GM23338 (cell line): ENCODE measurements around the gene TAF1B. TPM values are rescaled to one million over a fixed set of nuclear protein-coding genes. Genes with fewer than 3 reads are reported as not detected.
A peak's percentile ranks its signal among the peaks of the same experiment; 100 is the strongest.

ENCODE experiments used
- ATAC-seq: fragments of 200-7000 bp; cut with Tn5 transposase; 3 replicates; pipeline ENCODE4 v1.9.1; 2020
- DNase-seq: peaks from one replicate; pipeline ENCODE4 v3.0.0-alpha.2; 2015; ENCODE audit warnings: low spot score
- H2AFZ ChIP-seq: fragments of 200-600 bp; sonication (generic); 2 replicates; pipeline ENCODE4 v1.8.0; 2016; ENCODE audit warnings: antibody characterized with exemption, mild to moderate bottlenecking, moderate library complexity
- H3F3A ChIP-seq: fragments of 200-600 bp; sonication (generic); replicated peaks from 2 replicates; pipeline ENCODE4 v1.8.0; 2017; ENCODE audit warnings: antibody characterized with exemption, mixed run types, low read depth
- H3K27ac ChIP-seq: fragments of 200-600 bp; sonication (generic); 2 replicates; pipeline ENCODE4 v1.6.1; 2016; ENCODE audit warnings: low read depth
- H3K27me3 ChIP-seq: fragments of 200-600 bp; sonication (generic); 2 replicates; pipeline ENCODE4 v1.8.0; 2016; ENCODE audit warnings: mild to moderate bottlenecking, mixed run types, moderate library complexity; ENCODE audit not compliant: insufficient read depth
- H3K36me3 ChIP-seq: fragments of 200-600 bp; sonication (generic); 2 replicates; pipeline ENCODE4 v1.8.0; 2016; ENCODE audit warnings: mild to moderate bottlenecking; ENCODE audit not compliant: insufficient read depth
- H3K4me1 ChIP-seq: fragments of 200-600 bp; sonication (generic); 2 replicates; pipeline ENCODE4 v1.8.0; 2016; ENCODE audit warnings: mild to moderate bottlenecking, moderate library complexity; ENCODE audit not compliant: insufficient read depth
- H3K4me2 ChIP-seq: fragments of 200-600 bp; sonication (generic); 2 replicates; pipeline ENCODE4 v1.7.1; 2017; ENCODE audit warnings: mixed run types
- H3K4me3 ChIP-seq: fragments of 200-600 bp; sonication (generic); 2 replicates; pipeline ENCODE4 v1.6.1; 2016; ENCODE audit warnings: mixed run types
- H3K79me2 ChIP-seq: fragments of 200-600 bp; sonication (generic); replicated peaks from 2 replicates; pipeline ENCODE4 v1.8.0; 2017; ENCODE audit warnings: mild to moderate bottlenecking; ENCODE audit not compliant: insufficient read depth
- H3K9me2 ChIP-seq: fragments of 200-600 bp; sonication (generic); 2 replicates; pipeline ENCODE4 v1.8.0; 2017; ENCODE audit not compliant: insufficient read depth
- H4K20me1 ChIP-seq: fragments of 200-600 bp; sonication (generic); replicated peaks from 2 replicates; pipeline ENCODE4 v1.8.0; 2017; ENCODE audit warnings: mild to moderate bottlenecking; ENCODE audit not compliant: insufficient read depth
- H3K27ac Mint-ChIP-seq: 2 replicates; pipeline ENCODE4 v1.8.0; 2020; ENCODE audit warnings: inconsistent platforms, mild to moderate bottlenecking, moderate library complexity, mixed read lengths
- H3K27me3 Mint-ChIP-seq: 3 replicates; pipeline ENCODE4 v1.8.0; 2022; ENCODE audit warnings: low read depth, mild to moderate bottlenecking, moderate library complexity, mixed read lengths, inconsistent platforms; ENCODE audit not compliant: insufficient read depth, poor library complexity
- H3K36me3 Mint-ChIP-seq: 3 replicates; pipeline ENCODE4 v1.8.0; 2021; ENCODE audit warnings: low read depth, mild to moderate bottlenecking, inconsistent platforms, moderate library complexity, mixed read lengths
- H3K4me1 Mint-ChIP-seq: 3 replicates; pipeline ENCODE4 v1.8.0; 2020; ENCODE audit warnings: mild to moderate bottlenecking, inconsistent platforms, mixed read lengths
- H3K4me3 Mint-ChIP-seq: 3 replicates; pipeline ENCODE4 v1.8.0; 2021; ENCODE audit warnings: moderate library complexity, mild to moderate bottlenecking, inconsistent platforms, mixed read lengths
- H3K9me3 Mint-ChIP-seq: 3 replicates; pipeline ENCODE4 v1.8.0; 2020; ENCODE audit warnings: moderate library complexity, mild to moderate bottlenecking, inconsistent platforms, mixed read lengths
- CREB1 ChIP-seq: fragments of 250-450 bp; sonication (Bioruptor Pico); IDR thresholded peaks from 2 replicates; pipeline ENCODE4 v1.5.0; 2020; ENCODE audit warnings: low read depth, mild to moderate bottlenecking, moderate library complexity
- EZH2 ChIP-seq: fragments of 200-600 bp; sonication (generic); IDR thresholded peaks from one replicate; pipeline ENCODE4 v1.8.0; 2017; ENCODE audit warnings: antibody characterized with exemption, mild to moderate bottlenecking, low read depth; ENCODE audit not compliant: unreplicated experiment
- EZH2phosphoT487 ChIP-seq: fragments of 200-600 bp; sonication (generic); IDR thresholded peaks from one replicate; pipeline ENCODE4 v1.8.1; 2018; ENCODE audit warnings: antibody characterized with exemption; ENCODE audit not compliant: unreplicated experiment
- JUNB ChIP-seq: IDR thresholded peaks from one replicate; pipeline ENCODE4 v1.6.1; 2016; ENCODE audit warnings: antibody characterized with exemption; ENCODE audit not compliant: unreplicated experiment
- POLR2AphosphoS5 ChIP-seq: IDR thresholded peaks from 2 replicates; pipeline ENCODE4 v1.6.1; 2016; ENCODE audit warnings: antibody characterized with exemption, low read depth
- STAT1 ChIP-seq: IDR thresholded peaks from one replicate; pipeline ENCODE4 v1.6.1; 2016; ENCODE audit warnings: antibody characterized with exemption; ENCODE audit not compliant: unreplicated experiment
- ZNF114 ChIP-seq: fragments of 250-450 bp; sonication (Bioruptor Pico); IDR thresholded peaks from 2 replicates; pipeline ENCODE4 v1.5.0; 2020; ENCODE audit warnings: mild to moderate bottlenecking, moderate library complexity
- ZNF331 ChIP-seq: fragments of 250-450 bp; sonication (Bioruptor Pico); IDR thresholded peaks from 2 replicates; pipeline ENCODE4 v1.5.0; 2020; ENCODE audit warnings: low read depth, mild to moderate bottlenecking, moderate library complexity
- polyA plus RNA-seq: library from polyadenylated mRNA; unstranded; fragments of >200 nt; fragmentation: Nextera tagmentation; extraction: Ambion mirVana; gene quantifications from 2 replicates; pipeline ENCODE4 v1.2.1, GENCODE V29; 2016
- total RNA-seq: library from RNA; depleted of rRNA; stranded (reverse); fragments of >200 nt; shearing (Covaris generic); gene quantifications from 2 replicates; pipeline ENCODE4 v1.2.3, GENCODE V29; 2014
- TF ChIP-seq, protein P1 (sequence below), 2 experiments: fragments of 200-600 bp in 1 of 2; sonication (generic) in 1 of 2; conservative IDR thresholded peaks; 2 replicates each; pipeline versions ENCODE4 v1.5.1 to v1.6.1; 2016 to 2017; ENCODE audit warnings: antibody characterized with exemption in 2 of 2, low read depth in 2 of 2, mild to moderate bottlenecking in 2 of 2, moderate library complexity in 1 of 2
- TF ChIP-seq, protein P2 (sequence below): IDR thresholded peaks from one replicate; pipeline ENCODE4 v1.6.1; 2018; ENCODE audit warnings: antibody characterized with exemption; ENCODE audit not compliant: unreplicated experiment

Gene TAF1B
- total and polyA plus RNA-seq, 2 experiments from 2014 or later = 22.2 to 28.9 TPM

DNA sequence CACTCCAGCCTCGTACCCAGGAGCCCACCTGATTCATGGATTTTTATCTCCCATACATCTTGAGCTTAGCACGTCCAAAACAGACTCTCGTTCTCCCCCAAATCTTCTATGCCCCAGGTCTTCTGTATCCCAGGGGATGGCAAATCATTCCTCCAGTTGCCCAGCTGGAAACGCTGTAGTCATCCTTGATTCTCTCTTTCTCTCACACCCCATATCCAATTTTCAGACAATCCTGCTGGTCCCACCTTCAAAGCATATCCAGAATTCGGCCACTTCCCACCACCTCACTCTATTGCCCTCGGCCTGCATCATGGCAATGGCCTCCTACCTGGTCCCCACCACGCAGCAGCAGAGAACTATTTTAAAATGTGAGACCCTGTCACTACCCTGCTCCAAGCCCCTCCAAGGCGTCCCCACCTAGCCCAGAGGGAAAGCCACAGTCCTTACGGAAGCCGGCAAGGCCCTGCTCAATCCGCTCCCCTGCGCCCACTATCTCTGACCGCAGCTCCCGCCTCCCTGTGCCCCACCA is 106.8 kb downstream of the TAF1B start:
- Histone ChIP-seq H3K36me3 (no peaks in the 10 kb centered on the region), H2AFZ (peak overlapping the region; percentile 98), H3K4me1 (no peaks in the 10 kb centered on the region), H3K4me2 (peak overlapping the region; percentile 84), H3K27me3 (peaks cover 40% of the 10 kb centered on the region), H3K4me3 (peak overlapping the region; percentile 77), H3K27ac (no peak overlapping the region), H4K20me1 (no peaks in the 10 kb centered on the region), H3K79me2 (no peaks in the 10 kb centered on the region), H3K9me2 (no peaks in the 10 kb centered on the region), H3F3A (no peaks in the 10 kb centered on the region)
- Mint-ChIP-seq H3K27me3 (peaks cover 24% of the 10 kb centered on the region), H3K36me3 (no peaks in the 10 kb centered on the region), H3K27ac (no peak overlapping the region), H3K9me3 (no peaks in the 10 kb centered on the region), H3K4me1 (peaks cover 10% of the 10 kb centered on the region), H3K4me3 (peak overlapping the region; percentile 78)
- ATAC-seq (peak; percentile 7), DNase-seq (peak; percentile 11)
- TF ChIP-seq EZH2phosphoT487 (no peak), STAT1 (no peak), ZNF114 (no peak), JUNB (no peak), EZH2 (no peak), POLR2AphosphoS5 (no peak)
- TF ChIP-seq, protein P1, sequence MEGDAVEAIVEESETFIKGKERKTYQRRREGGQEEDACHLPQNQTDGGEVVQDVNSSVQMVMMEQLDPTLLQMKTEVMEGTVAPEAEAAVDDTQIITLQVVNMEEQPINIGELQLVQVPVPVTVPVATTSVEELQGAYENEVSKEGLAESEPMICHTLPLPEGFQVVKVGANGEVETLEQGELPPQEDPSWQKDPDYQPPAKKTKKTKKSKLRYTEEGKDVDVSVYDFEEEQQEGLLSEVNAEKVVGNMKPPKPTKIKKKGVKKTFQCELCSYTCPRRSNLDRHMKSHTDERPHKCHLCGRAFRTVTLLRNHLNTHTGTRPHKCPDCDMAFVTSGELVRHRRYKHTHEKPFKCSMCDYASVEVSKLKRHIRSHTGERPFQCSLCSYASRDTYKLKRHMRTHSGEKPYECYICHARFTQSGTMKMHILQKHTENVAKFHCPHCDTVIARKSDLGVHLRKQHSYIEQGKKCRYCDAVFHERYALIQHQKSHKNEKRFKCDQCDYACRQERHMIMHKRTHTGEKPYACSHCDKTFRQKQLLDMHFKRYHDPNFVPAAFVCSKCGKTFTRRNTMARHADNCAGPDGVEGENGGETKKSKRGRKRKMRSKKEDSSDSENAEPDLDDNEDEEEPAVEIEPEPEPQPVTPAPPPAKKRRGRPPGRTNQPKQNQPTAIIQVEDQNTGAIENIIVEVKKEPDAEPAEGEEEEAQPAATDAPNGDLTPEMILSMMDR (conservative IDR thresholded peaks at IDR 0.05; ENCODE audit: low read depth in 2 of 2) = no peak

DNA sequence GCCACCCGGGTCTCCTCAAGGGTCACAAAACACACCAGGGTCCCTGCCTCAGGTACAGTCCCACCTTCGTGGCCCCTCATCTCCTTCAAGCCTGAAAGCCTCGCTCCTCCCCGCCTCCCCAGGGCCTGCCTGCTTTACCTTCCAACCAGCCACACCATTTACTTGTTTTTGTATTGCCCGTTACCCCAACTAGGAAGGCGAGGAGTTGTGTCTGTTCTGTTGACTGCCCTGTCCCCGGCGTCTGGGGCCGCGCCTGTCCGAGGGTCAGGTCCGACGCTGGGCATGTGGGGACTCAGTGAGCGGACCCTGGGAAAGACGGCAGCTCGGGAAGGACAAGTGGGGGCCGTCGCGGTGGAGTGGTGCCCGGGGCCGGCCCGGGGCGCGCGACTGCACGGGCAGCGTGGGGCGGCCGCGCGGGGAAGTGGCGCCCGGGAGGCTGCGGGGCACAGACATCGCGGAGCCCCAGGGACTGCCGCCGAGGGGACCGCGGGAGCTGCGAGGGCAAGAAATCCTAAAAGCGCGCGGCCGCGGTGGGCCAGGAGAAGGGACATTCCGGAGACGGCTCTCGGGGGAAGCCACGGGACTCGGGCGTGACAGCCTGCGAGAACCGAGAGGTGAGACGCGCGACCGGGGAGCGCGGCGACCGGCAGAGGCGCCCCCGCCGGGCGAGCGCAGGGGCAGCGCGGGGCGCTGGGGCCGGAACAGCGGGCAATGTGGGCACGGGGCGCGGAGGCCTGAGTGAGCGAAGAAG is 107.4 kb downstream of the TAF1B start:
- Histone ChIP-seq H2AFZ (peak overlapping the region; percentile 98), H3K4me1 (no peaks in the 10 kb centered on the region), H3K27ac (no peak overlapping the region), H4K20me1 (no peaks in the 10 kb centered on the region), H3K4me2 (peak overlapping the region; percentile 84), H3K9me2 (no peaks in the 10 kb centered on the region), H3K79me2 (no peaks in the 10 kb centered on the region), H3F3A (no peaks in the 10 kb centered on the region), H3K4me3 (peak overlapping the region; percentile 77), H3K36me3 (no peaks in the 10 kb centered on the region), H3K27me3 (peaks cover 40% of the 10 kb centered on the region)
- TF ChIP-seq ZNF114 (no peak), EZH2 (peak; percentile 28)
- peak; percentile 29 for ATAC-seq
- H3K4me3 Mint-ChIP-seq = peak overlapping the region; percentile 78
- peaks cover 24% of the 10 kb centered on the region for H3K27me3 Mint-ChIP-seq
- H3K36me3 Mint-ChIP-seq = no peaks in the 10 kb centered on the region
- DNase-seq = peak; percentile 60
- H3K27ac Mint-ChIP-seq = no peak overlapping the region
- H3K9me3 Mint-ChIP-seq = no peaks in the 10 kb centered on the region
- H3K4me1 Mint-ChIP-seq = peaks cover 10% of the 10 kb centered on the region

DNA sequence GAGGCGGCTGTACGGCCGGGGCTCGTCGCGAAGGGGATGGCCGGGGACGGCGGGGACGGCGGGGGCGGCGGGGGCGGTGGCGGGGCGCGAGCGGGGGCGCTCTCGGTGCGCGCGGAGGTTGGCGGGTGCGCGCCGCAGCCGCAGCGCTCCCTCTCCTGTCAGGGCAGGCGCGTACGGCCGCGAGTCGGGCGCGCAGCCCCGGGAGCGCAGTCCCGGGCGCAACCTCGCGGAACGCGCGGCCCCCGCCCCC is 107.9 kb downstream of the TAF1B start:
- H3K79me2 ChIP-seq = no peaks in the 10 kb centered on the region
- Mint-ChIP-seq H3K36me3 (no peaks in the 10 kb centered on the region), H3K9me3 (no peaks in the 10 kb centered on the region), H3K4me3 (peak overlapping the region; percentile 78; the same call in 2 of the 3 replicates), H3K4me1 (peaks cover 10% of the 10 kb centered on the region), H3K27ac (no peak overlapping the region), H3K27me3 (peaks cover 24% of the 10 kb centered on the region)
- DNase-seq = no peak
- H3K4me2 ChIP-seq = peak overlapping the region; percentile 84; the same call in 1 of the 2 replicates
- ATAC-seq = no peak; the same call in 1 of the 3 replicates
- H3K4me1 ChIP-seq = no peaks in the 10 kb centered on the region
- no peak overlapping the region for H3K27ac ChIP-seq
- H3K9me2 ChIP-seq = no peaks in the 10 kb centered on the region
- peak overlapping the region; percentile 77 for H3K4me3 ChIP-seq
- H3K36me3 ChIP-seq = no peaks in the 10 kb centered on the region
- no peaks in the 10 kb centered on the region for H4K20me1 ChIP-seq
- H2AFZ ChIP-seq = no peak overlapping the region
- H3F3A ChIP-seq = no peaks in the 10 kb centered on the region
- H3K27me3 ChIP-seq = peaks cover 40% of the 10 kb centered on the region
- TF ChIP-seq EZH2phosphoT487 = no peak
- no peak; the same call in 1 of the 2 replicates for TF ChIP-seq POLR2AphosphoS5
- no peak for TF ChIP-seq ZNF114
- TF ChIP-seq, protein P2, sequence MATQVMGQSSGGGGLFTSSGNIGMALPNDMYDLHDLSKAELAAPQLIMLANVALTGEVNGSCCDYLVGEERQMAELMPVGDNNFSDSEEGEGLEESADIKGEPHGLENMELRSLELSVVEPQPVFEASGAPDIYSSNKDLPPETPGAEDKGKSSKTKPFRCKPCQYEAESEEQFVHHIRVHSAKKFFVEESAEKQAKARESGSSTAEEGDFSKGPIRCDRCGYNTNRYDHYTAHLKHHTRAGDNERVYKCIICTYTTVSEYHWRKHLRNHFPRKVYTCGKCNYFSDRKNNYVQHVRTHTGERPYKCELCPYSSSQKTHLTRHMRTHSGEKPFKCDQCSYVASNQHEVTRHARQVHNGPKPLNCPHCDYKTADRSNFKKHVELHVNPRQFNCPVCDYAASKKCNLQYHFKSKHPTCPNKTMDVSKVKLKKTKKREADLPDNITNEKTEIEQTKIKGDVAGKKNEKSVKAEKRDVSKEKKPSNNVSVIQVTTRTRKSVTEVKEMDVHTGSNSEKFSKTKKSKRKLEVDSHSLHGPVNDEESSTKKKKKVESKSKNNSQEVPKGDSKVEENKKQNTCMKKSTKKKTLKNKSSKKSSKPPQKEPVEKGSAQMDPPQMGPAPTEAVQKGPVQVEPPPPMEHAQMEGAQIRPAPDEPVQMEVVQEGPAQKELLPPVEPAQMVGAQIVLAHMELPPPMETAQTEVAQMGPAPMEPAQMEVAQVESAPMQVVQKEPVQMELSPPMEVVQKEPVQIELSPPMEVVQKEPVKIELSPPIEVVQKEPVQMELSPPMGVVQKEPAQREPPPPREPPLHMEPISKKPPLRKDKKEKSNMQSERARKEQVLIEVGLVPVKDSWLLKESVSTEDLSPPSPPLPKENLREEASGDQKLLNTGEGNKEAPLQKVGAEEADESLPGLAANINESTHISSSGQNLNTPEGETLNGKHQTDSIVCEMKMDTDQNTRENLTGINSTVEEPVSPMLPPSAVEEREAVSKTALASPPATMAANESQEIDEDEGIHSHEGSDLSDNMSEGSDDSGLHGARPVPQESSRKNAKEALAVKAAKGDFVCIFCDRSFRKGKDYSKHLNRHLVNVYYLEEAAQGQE = no peak
- TF ChIP-seq EZH2 = no peak
- no peak for TF ChIP-seq ZNF331 (CRISPR knock-in tag)
- no peak for TF ChIP-seq CREB1 (CRISPR knock-in tag)
- no peak for TF ChIP-seq JUNB
- TF ChIP-seq, protein P1 (conservative IDR thresholded peaks at IDR 0.05; ENCODE audit: low read depth in 2 of 2) = no peak
- no peak for TF ChIP-seq STAT1
